GM12873 (cell line): ENCODE measurements around the gene WNT7B.

Experiments
- CTCF ChIP-seq: IDR thresholded peaks from 2 replicates; pipeline ENCODE4 v1.5.1; 2012; ENCODE audit warnings: low read depth, mild to moderate bottlenecking, moderate library complexity, low read length, control low read depth; ENCODE audit not compliant: insufficient read depth; ENCODE audit errors: missing control alignments

WNT7B gene

GRCh38 chr22:45961679-45962433 lies 15.1 kb downstream of the WNT7B start:
- no peak for TF ChIP-seq CTCF

GRCh38 chr22:45960477-45961386 lies 16.2 kb downstream of the WNT7B start:
- TF ChIP-seq CTCF = no peak

- no peak for TF ChIP-seq CTCF
Observed at GRCh38 chr22:45959719-45960476, 17.1 kb downstream of the WNT7B start.

GRCh38 chr22:45958971-45959370 lies 18.0 kb downstream of the WNT7B start:
- TF ChIP-seq CTCF = no peak

GRCh38 chr22:45957826-45958225 lies 19.1 kb downstream of the WNT7B start:
- no peak for TF ChIP-seq CTCF

GRCh38 chr22:45953178-45953577 lies 23.8 kb downstream of the WNT7B start:
- TF ChIP-seq CTCF = no peak

- TF ChIP-seq CTCF = no peak
Observed at GRCh38 chr22:45952553-45952952, 24.4 kb downstream of the WNT7B start.
